Measurements from ENCODE around the gene EVX2. TPM values are rescaled to one million over a fixed set of nuclear protein-coding genes. Genes with fewer than 3 reads are reported as not detected.

EVX2 gene
- total RNA-seq, 1 donor from 2014 or later, result not detected

GRCh38 chr2:176079285-176079830 lies 4.4 kb downstream of the EVX2 start:
- no peak for DNase-seq (ENCODE audit: low read depth)
- no peak overlapping the region for H3K4me3 ChIP-seq (ENCODE audit: insufficient read depth, low read depth, low read length)

GRCh38 chr2:176078541-176079284 lies 5.0 kb downstream of the EVX2 start:
- peaks cover 5% of the 10 kb centered on the region for H3K4me1 Mint-ChIP-seq (ENCODE audit: low read depth, unreplicated experiment)
- TF ChIP-seq CTCF (IDR thresholded peaks at IDR 0.05; ENCODE audit: insufficient read depth, low read depth, low read length) (no peak), EZH2 (IDR thresholded peaks at IDR 0.05; ENCODE audit: insufficient read depth, low read length) (no peak)
- Histone ChIP-seq H3K9ac (ENCODE audit: low read length) (no peak overlapping the region), H3K9me3 (ENCODE audit: insufficient read depth, low read depth, low read length) (no peaks in the 10 kb centered on the region), H3K27ac (ENCODE audit: low read depth, low read length) (no peak overlapping the region), H3K4me3 (ENCODE audit: insufficient read depth, low read depth, low read length) (no peak overlapping the region), H3K36me3 (ENCODE audit: insufficient read depth, low read length) (no peaks in the 10 kb centered on the region), H3K27me3 (ENCODE audit: insufficient read depth, low read length) (peaks cover 86% of the 10 kb centered on the region), H4K20me1 (ENCODE audit: insufficient read depth, low read length) (peaks cover 12% of the 10 kb centered on the region), H3K4me1 (ENCODE audit: insufficient read depth, low read length) (peaks cover 3% of the 10 kb centered on the region), H2AFZ (ENCODE audit: low read depth, low read length) (no peak overlapping the region), H3K4me2 (ENCODE audit: low read length) (peak overlapping the region; percentile 43), H3K79me2 (ENCODE audit: insufficient read depth, low read length) (no peaks in the 10 kb centered on the region)
- H3K9me3 Mint-ChIP-seq (ENCODE audit: unreplicated experiment), result peaks cover 23% of the 10 kb centered on the region
- DNase-seq (ENCODE audit: low read depth) (no peak), FAIRE-seq (no peak)
- peaks cover 79% of the 10 kb centered on the region for H3K27me3 Mint-ChIP-seq (ENCODE audit: low read depth, unreplicated experiment)
- peaks cover 4% of the 10 kb centered on the region for H3K36me3 Mint-ChIP-seq (ENCODE audit: low read depth, unreplicated experiment)
- peak overlapping the region; percentile 52 for H3K4me3 Mint-ChIP-seq (ENCODE audit: unreplicated experiment)
- peak overlapping the region; percentile 85 for H3K27ac Mint-ChIP-seq (ENCODE audit: unreplicated experiment)

More at GRCh38 chr2:176079285-176079830, 4.4 kb downstream of the EVX2 start:
- peaks cover 3% of the 10 kb centered on the region for H3K4me1 ChIP-seq (ENCODE audit: insufficient read depth, low read length)
- peaks cover 28% of the 10 kb centered on the region for H3K9me3 Mint-ChIP-seq (ENCODE audit: unreplicated experiment)
- H3K27ac ChIP-seq (ENCODE audit: low read depth, low read length), result no peak overlapping the region
- H3K79me2 ChIP-seq (ENCODE audit: insufficient read depth, low read length), result no peaks in the 10 kb centered on the region
- peak overlapping the region; percentile 54 for H3K4me3 Mint-ChIP-seq (ENCODE audit: unreplicated experiment)
- H3K4me2 ChIP-seq (ENCODE audit: low read length), result peak overlapping the region; percentile 43
- peaks cover 4% of the 10 kb centered on the region for H3K36me3 Mint-ChIP-seq (ENCODE audit: low read depth, unreplicated experiment)
- no peaks in the 10 kb centered on the region for H3K36me3 ChIP-seq (ENCODE audit: insufficient read depth, low read length)
- no peak for FAIRE-seq
- H4K20me1 ChIP-seq (ENCODE audit: insufficient read depth, low read length), result peaks cover 12% of the 10 kb centered on the region
- peaks cover 5% of the 10 kb centered on the region for H3K4me1 Mint-ChIP-seq (ENCODE audit: low read depth, unreplicated experiment)
- no peak overlapping the region for H3K9ac ChIP-seq (ENCODE audit: low read length)
- peak overlapping the region; percentile 85 for H3K27ac Mint-ChIP-seq (ENCODE audit: unreplicated experiment)
- no peaks in the 10 kb centered on the region for H3K9me3 ChIP-seq (ENCODE audit: insufficient read depth, low read depth, low read length)
- peaks cover 88% of the 10 kb centered on the region for H3K27me3 ChIP-seq (ENCODE audit: insufficient read depth, low read length)
- TF ChIP-seq EZH2 (IDR thresholded peaks at IDR 0.05; ENCODE audit: insufficient read depth, low read length), result peak; percentile 69
- no peak for TF ChIP-seq CTCF (IDR thresholded peaks at IDR 0.05; ENCODE audit: insufficient read depth, low read depth, low read length)
- no peak overlapping the region for H2AFZ ChIP-seq (ENCODE audit: low read depth, low read length)
- H3K27me3 Mint-ChIP-seq (ENCODE audit: low read depth, unreplicated experiment), result peaks cover 80% of the 10 kb centered on the region

GRCh38 chr2:176076796-176077195 lies 7.0 kb downstream of the EVX2 start:
- Mint-ChIP-seq H3K27ac (ENCODE audit: unreplicated experiment) (no peak overlapping the region), H3K4me1 (ENCODE audit: low read depth, unreplicated experiment) (peaks cover 5% of the 10 kb centered on the region), H3K27me3 (ENCODE audit: low read depth, unreplicated experiment) (peaks cover 84% of the 10 kb centered on the region), H3K4me3 (ENCODE audit: unreplicated experiment) (no peak overlapping the region), H3K9me3 (ENCODE audit: unreplicated experiment) (peaks cover 23% of the 10 kb centered on the region), H3K36me3 (ENCODE audit: low read depth, unreplicated experiment) (peaks cover 4% of the 10 kb centered on the region)
- Histone ChIP-seq H3K4me2 (ENCODE audit: low read length) (no peak overlapping the region), H3K27me3 (ENCODE audit: insufficient read depth, low read length) (peaks cover 85% of the 10 kb centered on the region), H3K79me2 (ENCODE audit: insufficient read depth, low read length) (no peaks in the 10 kb centered on the region), H4K20me1 (ENCODE audit: insufficient read depth, low read length) (peaks cover 3% of the 10 kb centered on the region), H3K9me3 (ENCODE audit: insufficient read depth, low read depth, low read length) (peaks cover 5% of the 10 kb centered on the region), H3K9ac (ENCODE audit: low read length) (no peak overlapping the region), H3K4me3 (ENCODE audit: insufficient read depth, low read depth, low read length) (no peak overlapping the region), H3K4me1 (ENCODE audit: insufficient read depth, low read length) (peaks cover 3% of the 10 kb centered on the region), H3K36me3 (ENCODE audit: insufficient read depth, low read length) (no peaks in the 10 kb centered on the region), H2AFZ (ENCODE audit: low read depth, low read length) (no peak overlapping the region), H3K27ac (ENCODE audit: low read depth, low read length) (no peak overlapping the region)
- FAIRE-seq (no peak), DNase-seq (ENCODE audit: low read depth) (no peak)
- no peak for TF ChIP-seq CTCF (IDR thresholded peaks at IDR 0.05; ENCODE audit: insufficient read depth, low read depth, low read length)
- no peak for TF ChIP-seq EZH2 (IDR thresholded peaks at IDR 0.05; ENCODE audit: insufficient read depth, low read length)
